GM04504 (cell line): ENCODE results near the gene APPL2.

ENCODE experiments used
- DNase-seq: peaks from one replicate; pipeline ENCODE4 v3.0.0-alpha.2; 2012; ENCODE audit warnings: low read depth

Gene APPL2, protein sequence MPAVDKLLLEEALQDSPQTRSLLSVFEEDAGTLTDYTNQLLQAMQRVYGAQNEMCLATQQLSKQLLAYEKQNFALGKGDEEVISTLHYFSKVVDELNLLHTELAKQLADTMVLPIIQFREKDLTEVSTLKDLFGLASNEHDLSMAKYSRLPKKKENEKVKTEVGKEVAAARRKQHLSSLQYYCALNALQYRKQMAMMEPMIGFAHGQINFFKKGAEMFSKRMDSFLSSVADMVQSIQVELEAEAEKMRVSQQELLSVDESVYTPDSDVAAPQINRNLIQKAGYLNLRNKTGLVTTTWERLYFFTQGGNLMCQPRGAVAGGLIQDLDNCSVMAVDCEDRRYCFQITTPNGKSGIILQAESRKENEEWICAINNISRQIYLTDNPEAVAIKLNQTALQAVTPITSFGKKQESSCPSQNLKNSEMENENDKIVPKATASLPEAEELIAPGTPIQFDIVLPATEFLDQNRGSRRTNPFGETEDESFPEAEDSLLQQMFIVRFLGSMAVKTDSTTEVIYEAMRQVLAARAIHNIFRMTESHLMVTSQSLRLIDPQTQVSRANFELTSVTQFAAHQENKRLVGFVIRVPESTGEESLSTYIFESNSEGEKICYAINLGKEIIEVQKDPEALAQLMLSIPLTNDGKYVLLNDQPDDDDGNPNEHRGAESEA

DNA sequence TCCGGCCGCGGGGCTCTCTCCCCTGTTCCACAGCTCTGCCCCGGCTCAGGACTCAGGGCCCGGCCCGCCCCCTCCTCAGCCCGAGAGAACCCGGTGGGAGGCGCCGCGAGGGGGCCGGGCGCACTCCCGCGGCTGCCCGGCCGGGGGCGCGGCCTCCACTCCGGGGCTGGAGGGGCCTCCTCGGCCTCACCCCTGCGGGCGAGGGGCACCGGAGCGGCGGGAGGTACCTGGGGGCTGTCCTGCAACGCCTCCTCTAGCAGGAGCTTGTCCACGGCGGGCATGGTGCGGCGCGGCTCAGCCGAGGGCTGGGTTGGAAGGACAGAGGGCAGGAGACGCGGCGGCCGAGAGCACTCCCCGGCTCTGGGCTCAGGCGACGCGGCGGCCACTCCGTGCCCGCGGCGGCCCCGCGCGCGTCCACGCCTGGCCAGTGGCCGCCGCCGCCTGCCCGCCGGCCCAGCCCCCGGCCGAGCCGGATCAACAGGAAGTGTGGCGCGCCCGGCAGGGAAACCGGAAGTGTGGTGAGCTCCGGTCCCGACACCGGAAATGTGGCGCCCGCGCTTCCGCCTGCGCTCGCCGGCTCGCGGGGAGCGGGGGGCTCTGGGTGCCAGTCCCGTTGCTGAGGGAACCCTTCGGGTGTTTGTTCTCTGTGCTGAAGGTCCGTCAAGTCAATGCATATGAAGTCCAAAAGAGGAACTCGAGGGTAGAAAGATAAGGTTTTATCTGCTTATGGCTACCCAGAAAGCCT, at the start of gene APPL2:
Gene APPL2, minus strand, starts transcription at position 443 of the 745 bp plus-strand sequence. Its CDS starts 162 bp downstream, at position 281.
- DNase-seq, result peak; percentile 77

DNA sequence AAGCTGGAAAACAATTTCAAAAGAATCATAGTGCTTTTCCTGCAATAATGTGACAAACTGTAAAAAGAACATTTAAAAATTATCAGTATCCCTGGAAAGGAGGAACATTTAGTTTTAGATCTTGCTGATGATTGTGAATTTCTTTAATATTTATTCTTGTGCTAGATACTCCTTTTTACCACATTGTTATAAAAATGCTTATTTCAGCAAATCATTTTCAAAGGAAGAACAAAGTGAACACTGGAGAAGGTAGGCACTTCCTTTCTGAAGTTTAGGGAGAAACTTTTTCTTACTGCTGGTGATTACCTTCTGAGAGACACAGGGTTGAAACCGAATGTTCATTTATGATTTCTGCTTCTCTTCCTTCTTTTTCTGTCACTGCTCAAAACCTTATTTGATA, 49.4 kb upstream of the APPL2 start:
- no peak for DNase-seq

DNA sequence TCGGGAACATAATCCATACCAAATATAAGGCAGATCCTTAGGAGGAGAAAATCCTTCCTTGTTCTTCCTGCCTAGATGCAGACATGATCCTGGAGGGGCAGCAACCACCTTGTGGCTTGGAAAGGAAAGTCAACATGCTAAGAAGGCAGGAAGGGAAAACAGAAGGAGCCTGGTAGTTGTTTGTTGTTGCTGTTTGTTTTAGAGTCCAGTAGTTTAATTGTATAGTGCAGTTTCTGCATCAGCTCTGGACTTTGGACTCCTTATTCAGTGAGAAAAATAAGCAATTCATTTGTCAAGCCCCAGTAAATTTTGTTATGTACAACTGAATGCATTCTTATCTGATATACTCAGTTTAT, 45.7 kb upstream of the APPL2 start:
- DNase-seq, result no peak

DNA sequence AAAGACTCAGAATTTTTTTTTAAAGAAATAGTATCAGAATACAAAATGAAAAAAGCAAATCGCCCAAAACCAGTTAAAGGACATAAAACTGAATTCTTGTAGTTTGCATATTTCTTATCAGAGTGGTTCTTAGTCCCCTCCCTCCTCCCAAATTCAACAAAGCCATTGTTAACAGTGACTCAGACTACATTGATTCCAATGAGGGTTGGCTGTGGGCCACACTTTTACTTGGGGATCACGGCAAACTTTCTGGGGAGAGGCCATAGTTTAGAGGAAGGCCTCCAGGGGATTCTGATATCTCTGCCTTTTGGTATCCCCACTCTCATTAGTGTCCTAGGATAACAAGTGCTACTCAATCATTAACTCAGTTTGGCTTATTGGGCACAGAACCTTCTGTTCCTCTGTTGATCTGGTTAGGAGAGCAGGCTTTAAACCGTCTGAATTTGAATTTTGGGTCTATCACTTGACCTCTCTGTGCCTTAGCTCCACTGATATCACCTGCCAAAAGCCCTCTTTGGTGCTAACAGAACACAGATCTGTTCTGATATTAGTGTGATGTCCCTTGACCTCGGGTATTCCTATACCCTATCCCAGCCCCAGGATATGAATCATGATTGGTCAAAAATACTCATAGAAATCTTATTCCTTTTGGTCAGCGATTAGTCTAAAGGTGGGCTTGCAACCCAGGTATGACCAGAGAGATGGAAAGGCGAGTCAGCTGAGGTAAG, 45.2 kb upstream of the APPL2 start:
- no peak for DNase-seq

DNA sequence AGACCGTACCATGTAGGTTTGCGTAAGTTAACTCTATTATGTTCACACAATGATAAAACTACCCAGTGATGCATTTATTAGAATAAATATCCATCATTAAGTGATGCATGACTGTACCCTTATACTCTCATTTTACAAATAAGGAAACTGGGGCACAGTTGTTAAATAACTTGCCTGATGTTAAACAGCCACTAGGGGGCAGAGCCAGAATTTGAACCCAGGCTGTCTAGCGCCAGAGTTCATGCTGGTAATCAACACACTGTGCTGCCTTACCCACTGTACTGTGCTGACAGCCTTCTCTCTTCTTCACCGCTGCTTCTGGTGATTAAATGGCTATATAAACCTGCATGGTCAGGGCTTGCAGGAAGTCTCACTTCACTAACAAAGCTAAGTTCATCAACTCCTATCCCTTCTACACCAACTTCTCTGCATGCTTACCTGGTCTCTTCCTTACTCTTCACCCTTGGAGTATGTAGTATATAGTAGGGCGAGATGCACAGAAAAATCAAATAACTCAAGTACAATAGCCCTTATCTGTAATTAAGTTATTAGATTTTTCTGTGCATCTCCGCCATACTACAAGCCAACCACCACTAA, 43.6 kb upstream of the APPL2 start:
- no peak for DNase-seq

DNA sequence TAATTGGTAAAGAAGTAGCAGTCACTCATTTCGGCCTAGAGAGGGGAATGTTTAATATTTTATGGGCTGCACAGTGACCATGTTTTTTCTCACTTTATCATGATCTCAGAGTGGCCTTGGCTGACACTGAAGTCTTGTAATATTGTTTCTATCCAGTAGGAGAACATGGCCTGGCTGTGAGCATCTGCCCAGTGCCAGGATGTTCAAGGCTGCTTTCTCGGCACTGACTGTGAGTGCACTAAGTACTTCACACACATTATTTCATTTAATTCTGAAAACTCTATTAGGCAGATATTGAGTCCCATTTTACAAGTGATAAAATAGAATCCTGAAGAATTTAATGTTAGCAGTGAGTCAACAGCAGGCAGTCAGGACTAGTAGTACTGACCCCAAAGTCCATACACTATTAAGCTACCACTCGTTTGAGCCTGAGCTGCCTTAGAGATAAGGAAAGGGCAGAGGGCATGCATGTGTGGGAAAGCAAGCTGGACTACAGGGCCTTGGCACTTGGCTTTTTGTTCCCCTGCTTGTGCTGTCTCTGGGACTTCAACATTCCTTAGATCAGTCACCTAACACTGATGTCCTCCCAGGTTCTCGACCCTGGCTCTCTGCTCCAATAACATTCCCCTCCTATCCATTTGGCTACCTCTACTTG, 42.2 kb upstream of the APPL2 start:
- DNase-seq, result no peak

DNA sequence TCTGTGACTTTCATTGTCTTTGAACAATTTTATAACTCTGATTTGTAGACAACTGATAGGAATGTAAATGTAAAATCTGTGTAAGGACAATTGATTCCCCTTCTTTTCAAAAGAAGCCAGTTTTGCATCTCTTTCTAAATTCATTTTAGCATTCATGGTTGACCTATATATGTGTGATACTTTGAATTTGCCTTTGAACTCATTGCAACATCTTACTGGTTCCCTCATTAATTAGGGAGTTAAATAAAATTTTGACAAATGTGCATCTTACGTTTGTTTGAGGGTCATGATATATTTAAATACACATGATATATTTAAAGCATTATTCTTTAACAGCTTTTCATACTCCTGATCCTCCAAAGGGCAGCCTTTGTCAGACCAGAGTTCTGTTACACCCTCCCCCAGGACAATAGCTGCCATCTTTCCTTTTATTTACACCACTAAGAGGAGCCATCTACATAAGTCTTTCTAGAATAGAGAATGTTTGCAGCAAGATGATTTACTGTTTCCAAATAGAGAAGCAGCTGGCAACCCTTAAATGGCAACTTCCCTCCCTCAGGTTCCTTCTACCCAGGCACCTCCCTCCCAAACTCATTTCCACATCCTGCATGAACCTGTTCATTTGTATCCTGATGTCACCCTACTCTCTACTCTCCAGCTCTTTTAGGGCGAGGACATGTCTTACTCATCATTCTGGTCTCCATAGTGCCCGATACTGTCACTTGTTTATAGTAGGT, 40.2 kb upstream of the APPL2 start:
- no peak for DNase-seq

DNA sequence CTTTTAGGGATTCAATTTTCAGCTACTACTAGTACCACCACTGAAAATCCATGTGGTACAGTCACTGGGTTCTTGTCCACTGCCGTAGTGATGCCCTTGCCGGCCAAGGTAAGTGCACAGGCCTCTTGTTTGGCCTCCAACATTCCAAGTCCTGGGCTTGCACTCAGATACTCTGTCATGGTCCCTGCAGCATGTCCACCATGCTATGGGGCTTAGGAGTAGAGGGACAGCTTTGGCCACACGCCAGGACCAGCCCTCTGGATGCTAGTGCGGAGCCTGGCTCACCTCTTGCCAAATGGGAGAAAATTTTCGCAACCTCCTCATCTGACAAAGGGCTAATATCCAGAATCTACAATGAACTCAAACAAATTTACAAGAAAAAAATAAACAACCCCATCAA, 38.6 kb upstream of the APPL2 start:
- DNase-seq, result no peak

DNA sequence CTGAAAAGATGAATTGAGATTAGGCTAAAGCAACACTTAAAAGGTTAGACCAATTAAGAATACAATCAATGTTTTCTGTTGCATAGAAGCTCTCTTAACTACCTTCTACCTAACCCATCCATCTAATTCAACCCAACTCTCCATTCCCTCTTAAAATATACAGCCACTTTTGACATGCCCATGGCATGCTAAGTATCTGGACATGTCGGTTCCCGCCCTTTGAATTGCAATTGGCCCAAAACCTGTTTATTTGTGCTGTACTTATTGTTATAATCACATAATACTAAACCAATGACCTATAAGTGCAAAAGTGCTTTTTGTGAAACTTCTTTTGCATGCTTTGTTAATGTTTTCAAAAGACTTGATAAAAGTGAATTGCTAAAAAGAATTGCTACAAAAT, 37.6 kb upstream of the APPL2 start:
- no peak for DNase-seq

DNA sequence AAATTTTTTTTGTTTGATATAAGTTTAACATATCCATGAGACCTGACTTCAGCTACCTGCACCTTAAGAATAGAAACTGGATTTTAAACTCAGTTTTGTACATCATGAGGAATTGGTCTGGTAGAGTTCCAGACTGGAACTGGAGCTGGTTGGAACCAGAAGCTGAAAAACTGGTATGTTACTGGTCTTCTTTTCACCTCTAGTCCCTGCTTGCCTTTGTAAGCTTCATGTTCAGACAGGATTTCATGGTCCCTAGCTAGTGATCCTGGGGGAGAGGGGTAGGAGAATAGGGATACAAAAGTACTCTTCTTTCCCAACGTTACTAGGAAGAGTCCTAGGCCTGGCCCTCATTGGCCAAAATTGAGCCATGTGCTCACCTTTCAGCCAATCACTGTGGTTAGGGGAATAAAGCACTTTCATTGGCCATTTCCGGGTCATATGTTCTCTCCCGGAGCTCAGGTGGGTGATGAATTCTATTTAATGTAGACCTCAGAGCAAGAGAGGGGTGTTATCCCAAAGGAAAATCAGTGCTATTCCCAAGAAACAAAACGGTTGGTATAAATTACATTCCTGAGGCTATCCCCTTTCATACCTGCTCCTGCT, 36.9 kb upstream of the APPL2 start:
- no peak for DNase-seq

DNA sequence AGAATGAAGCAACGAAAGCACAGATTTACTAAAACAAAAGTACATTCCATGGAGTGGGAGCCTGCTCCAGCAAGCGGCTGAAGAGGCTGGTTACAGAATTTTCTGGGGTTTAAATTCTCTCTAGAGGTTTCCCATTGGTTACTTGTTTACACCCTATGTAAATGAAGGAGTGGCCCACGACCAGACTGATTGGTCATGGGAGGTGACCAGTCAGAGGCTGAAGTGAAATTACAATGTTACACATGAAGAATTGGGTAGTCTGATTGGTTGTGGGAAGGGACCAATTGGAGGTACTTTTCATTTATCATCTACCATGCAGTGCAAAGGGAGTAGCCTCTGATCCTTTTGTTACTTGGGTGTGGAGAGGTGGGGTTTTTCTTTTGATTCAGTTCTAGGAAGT, 36.2 kb upstream of the APPL2 start:
- no peak for DNase-seq

DNA sequence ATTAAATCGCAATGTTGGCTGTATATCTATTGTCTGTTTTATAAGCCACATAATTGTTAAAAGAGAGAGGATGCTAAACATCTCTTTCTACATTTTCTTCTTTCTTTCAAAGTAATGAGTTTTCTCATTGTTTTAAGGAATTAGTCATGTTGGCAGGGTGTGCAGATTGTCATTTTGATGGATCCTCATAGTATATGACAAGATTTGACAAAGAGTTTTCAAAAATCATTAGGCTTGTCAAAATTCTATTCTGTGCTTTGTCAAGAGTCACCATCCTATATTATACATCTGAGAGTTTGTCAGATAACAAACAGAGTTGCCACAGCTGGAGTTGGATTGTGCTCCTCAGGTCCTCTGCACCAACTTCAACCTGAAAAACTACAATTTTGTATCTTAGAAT, 35.4 kb upstream of the APPL2 start:
- no peak for DNase-seq

DNA sequence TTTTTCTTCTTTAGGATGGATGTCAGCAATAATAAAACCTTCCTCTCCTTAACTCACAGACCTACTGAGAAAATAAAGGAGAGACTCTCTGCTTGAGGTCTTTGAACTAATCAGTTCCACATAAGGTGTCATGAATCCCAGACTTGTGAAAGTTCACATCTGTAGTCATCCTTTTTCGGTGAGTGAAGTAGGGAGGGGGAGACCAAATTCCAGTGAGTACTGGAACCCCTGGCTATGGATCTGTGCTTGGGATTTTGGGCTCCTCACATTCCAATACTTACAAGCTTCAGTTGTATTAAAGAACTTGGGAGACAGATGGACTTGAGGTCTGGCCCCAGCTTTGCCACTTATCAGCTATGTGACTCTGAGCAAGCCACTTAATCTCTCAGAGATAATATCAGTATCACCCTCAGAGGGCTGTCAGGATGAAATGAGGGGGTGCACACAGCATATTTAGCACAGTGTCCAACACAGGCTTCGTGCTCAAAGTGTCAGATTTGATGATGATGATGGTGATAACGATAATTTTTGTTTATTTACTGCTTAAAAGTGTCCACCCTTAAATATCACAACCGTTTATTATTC, 34.8 kb upstream of the APPL2 start:
- DNase-seq, result no peak

DNA sequence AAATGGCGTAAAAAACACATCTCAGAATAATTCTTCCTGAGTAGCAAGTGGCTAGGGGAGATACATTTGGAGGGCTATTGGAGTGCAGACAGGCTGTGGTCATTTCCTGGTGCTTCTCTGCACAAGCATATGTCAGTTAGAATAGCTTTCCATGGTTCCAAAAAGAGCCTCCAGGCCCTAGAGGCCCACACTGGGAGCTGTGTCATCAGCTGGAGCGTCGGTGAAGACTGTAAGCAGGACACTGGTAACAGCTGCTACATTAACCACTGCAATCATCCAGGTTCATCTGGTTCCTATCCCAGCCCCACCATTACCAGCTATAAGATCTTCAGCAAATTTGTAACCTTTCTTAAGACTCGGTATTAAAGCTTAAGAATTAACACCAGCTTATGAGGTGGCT, 31.7 kb upstream of the APPL2 start:
- DNase-seq, result no peak

DNA sequence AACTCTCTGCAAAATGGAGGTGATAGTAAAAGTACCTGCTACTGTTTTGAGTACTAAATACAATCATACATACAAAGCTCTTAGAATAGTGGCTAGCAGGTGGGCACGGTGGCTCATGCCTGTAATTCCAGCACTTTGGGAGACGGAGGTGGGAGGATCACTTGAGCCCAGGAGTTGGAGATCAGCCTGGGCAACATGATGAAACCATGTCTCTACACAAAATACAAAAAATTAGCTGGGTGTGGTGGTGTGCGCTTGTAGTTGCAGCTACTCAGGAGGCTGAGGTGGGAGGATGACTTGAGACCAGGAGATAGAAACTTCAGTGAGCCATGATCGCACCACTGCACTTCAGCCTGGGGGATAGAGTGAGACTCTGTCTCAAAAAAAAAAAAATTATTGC, 28.8 kb upstream of the APPL2 start:
- DNase-seq, result no peak

DNA sequence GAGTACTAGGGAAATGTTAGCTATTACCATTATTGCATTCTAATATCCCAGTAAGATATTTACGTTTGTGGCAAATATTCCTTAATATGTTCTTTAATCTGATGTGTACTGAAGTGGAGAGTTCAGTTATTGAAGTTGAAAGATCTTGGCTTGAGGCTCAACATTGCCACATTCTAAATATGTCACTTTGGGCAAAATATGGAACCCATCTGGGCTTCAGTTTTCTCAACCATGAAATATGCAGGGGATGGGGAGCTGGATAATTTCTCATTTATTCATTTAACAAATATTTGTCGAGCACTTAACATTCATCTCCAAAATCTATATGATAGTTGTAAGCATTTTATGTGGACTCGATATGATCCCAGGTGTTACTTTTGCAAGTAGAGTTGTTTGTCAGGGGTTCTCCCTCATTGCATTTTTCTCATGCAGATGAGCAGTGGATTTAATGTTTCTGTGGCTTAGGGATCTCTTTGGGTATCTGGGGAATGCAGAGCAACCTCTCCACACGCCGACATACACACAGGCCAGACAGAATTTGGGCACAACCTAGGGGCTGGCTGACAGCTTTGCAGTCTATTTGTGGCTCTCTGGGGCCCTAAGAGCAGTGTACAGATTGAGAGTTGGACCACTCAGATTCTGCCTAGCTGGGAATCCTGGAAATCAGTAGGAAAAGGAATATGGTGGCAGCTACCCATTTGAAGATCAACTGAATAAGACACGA, 26.6 kb upstream of the APPL2 start:
- DNase-seq, result no peak

DNA sequence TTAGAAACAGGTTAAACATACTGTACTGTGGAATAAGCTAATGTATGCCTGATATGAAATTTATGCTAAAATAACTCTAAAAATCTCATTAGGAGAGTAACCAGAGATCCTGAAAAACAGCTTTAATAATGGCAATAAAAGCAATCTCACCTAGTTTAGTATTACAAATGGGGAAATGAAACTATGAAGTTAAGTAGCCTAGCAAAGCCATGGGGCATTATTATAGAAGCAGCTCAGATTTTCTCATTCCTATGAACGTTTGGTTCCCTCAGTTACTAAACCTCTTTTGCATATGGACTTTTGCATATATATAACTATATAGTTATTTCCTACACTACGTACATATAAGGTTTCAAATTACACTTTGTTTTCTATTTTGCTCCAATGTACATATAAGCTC, 25.0 kb upstream of the APPL2 start:
- no peak for DNase-seq

DNA sequence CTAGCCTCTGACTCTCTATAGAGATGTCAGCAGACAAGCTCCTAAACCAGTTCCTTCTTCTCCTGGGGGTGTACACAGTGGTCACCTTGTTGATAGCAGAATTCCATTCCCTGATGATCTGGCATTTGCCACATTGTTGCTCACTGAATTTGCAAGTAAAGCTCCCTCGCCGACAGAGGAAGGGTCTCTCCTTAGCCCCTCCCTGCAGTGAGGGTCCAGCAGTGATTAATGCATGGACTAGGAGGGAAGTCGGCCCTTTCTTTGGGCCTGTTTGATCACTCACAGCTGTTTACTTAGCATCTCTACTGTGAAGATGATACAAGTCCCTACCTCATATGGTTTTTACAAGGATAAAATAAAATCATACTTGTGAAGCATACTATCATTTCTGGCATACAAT, 23.3 kb upstream of the APPL2 start:
- no peak for DNase-seq

DNA sequence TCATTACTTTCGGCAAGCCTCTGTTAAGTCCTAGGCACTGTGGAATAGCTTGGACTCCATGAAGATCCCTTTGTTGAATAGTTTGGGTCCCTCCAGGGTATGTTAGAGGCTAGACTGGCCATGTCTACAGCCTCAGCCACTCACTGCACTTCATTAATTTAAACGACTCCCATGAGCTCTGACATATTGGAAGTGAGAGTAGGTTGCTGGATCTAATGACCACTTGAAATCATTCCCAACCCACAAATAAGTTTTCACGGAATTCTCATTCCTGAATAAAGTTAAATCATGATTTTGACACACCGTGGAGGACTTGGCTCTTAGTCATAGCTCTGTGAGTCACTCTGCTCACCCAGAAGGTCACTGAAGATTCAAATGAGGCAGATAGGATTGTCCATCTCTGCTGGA, 21.4 kb upstream of the APPL2 start:
- DNase-seq, result peak; percentile 92
